Left ventricle myocardium superior (tissue), 1 donor: ENCODE measurements around the gene AK1. TPM values are rescaled to one million over a fixed set of nuclear protein-coding genes. Genes with fewer than 3 reads are reported as not detected.
"Not testable (repeated sequence)": the region's sequence is repeated elsewhere in the genome, so short reads cannot be mapped to it uniquely, and the experiment has no call there.

Source experiments
- ATAC-seq: fragments of 200-7000 bp; cut with Tn5 transposase; one replicate; pipeline ENCODE4 v1.9.1; 2020; ENCODE audit warnings: mild to moderate bottlenecking, moderate library complexity
- DNase-seq: peaks from one replicate; pipeline ENCODE4 v3.0.0-alpha.2; 2020
- intact Hi-C: fragments of 100-400 bp; cut with micrococcal nuclease; formaldehyde crosslinking; loops from one replicate; pipeline ENCODE4 v1.11.0; 2022
- total RNA-seq: library from RNA; stranded (reverse); fragmentation: NEBNext Ultra II Directional; extraction: Animal tissue kit (Norgen Biotek cat#: 25700); gene quantifications from one replicate; pipeline ENCODE4 v1.2.1, GENCODE V29; 2021
- donor health status: DM: no; HTN: yes; CAD: no; lungs with severe emphysema.

Gene AK1
- total RNA-seq, 1 donor from 2014 or later, result 853 TPM

DNA sequence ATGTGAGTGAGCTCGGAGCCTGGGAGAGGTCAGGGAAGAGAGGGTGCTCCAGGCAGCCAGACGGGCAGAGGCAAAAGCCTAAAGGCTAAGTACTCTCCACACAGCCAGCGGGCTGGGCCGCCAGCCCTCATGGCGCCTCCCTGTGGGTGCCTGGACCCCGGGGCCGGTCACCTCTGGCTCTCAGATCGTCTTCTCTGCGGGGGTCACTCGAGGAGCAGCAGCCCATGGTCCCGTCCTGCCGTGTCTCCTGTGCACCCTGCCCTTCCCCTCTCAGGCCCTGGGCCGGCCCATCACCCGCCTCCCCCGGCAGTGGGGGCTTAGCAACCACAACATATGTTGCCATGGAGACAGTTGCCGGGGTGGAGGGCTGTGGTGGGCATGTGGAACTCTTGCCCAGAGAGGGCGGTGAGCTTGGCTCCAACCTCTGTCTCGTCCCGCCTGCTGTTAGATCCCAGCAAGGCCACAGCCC is 4.2 kb downstream of the AK1 start:
- DNase-seq (no peak), ATAC-seq (no peak)
- intact Hi-C loops, result loop anchor here (10.0 kb wide), 1 partner anchor 88 kb away; the partner anchor contains the start of gene CDK9

DNA sequence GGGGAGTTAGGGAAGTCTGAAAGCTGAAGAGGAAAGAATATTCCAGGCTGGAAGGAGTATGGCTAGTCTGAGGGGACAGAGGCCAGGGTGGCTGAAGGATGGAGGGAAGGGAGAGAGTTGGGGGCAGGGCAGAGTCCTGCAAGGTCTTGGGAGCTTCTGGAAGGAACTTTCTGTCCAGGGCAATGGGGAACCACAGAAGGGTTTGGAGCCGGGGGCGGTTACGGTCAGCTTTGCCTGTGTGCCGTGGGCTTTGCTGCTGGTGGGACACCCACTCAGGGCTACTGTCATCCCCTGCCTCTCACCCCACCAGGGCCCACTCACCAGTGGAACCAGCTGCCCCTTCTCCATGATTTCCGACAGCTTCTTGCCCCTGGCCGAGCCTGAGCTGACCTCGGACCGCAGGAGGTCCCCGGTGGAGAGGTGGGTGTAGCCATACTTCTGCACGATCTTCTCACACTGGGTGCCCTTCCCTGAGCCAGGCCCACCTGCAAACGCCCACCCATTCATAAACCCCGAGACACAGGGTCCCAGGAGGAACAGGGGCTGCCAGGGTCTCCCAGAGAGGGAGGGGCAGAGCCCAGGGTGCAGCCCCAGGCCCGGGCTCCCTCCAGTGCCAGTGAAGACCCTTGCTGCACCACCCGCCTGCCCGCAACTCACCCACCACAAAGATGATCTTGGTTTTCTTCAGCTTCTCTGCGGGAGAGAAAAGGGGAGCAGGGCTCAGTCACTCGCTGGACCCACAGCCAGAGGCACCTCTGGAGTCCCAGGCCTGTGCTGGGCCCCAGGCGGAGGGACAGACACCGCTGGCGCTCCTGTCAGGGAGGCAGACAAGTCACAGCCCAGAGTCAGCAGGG is 4.9 kb downstream of the AK1 start:
- ATAC-seq (no peak), DNase-seq (no peak)

DNA sequence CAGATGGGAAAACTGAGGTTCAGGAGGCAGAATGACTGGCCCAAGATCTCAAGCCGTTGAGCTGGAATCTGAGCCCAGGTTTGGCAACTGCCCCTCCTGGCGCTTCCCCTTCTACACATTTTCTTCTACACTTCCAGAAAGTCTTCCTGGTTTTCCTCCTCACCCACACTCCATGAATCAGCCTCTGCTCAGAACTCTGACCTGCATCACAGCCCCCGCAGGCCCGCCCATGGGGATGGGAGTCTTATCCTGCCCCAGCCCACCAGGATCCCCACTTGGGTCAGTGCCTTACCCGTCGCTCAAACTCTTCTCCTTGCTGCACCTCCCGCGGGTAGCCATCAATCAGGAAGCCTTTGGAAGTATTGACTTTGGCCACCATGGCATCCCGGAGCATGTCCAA is 5.9 kb downstream of the AK1 start:
- DNase-seq (no peak), ATAC-seq (no peak)
- intact Hi-C loops, result loop anchor here (10.0 kb wide), 1 partner anchor 87 kb away; the partner anchor contains the start of gene CDK9

More for the DNA sequence above, 4.9 kb downstream of the AK1 start:
- intact Hi-C loops, result loop anchor here (10.0 kb wide), 1 partner anchor 88 kb away; the partner anchor contains the start of gene CDK9

DNA sequence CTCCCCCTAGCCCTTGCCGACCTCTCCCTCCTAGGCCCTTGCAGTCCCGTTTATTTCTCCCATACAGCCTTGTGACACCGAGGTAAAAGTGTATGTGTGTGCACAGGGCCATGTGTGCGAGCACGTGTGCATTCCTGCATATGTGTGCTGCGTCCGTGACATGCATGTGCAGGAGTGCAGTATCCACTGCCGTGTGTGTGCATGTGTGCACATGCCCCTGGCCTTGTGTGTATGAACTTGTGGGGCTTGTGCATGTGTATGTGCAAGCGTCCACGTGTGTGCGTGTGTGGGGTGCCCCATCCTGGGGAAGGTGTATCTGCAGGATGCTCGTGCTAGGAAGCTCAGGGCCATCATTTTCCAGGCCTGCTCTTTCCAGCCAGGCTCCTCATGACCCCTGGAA is 6.6 kb downstream of the AK1 start:
- DNase-seq (no peak), ATAC-seq (no peak)
- intact Hi-C loops, result loop anchor here (10.0 kb wide), 1 partner anchor 86 kb away; the partner anchor contains the start of gene CDK9

DNA sequence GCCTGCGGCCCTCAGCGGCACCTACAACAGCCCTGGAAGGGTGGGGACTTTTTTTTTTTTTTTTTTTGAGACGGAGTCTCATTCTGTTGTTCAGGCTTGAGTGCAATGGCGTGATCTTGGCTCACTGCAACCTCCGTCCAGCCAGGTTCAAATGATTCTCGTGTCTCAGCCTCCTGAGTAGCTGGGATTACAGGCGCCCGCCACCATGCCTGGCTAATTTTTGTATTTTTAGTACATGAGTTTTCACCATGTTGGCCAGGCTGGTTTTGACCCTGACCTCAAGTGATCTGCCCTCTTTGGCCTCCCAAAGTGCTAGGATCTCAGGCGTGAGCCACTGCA is 7.4 kb downstream of the AK1 start:
- intact Hi-C loops, result loop anchor here (10.0 kb wide), 1 partner anchor 85 kb away; the partner anchor contains the start of gene CDK9
- DNase-seq, ATAC-seq: not testable (repeated sequence)

DNA sequence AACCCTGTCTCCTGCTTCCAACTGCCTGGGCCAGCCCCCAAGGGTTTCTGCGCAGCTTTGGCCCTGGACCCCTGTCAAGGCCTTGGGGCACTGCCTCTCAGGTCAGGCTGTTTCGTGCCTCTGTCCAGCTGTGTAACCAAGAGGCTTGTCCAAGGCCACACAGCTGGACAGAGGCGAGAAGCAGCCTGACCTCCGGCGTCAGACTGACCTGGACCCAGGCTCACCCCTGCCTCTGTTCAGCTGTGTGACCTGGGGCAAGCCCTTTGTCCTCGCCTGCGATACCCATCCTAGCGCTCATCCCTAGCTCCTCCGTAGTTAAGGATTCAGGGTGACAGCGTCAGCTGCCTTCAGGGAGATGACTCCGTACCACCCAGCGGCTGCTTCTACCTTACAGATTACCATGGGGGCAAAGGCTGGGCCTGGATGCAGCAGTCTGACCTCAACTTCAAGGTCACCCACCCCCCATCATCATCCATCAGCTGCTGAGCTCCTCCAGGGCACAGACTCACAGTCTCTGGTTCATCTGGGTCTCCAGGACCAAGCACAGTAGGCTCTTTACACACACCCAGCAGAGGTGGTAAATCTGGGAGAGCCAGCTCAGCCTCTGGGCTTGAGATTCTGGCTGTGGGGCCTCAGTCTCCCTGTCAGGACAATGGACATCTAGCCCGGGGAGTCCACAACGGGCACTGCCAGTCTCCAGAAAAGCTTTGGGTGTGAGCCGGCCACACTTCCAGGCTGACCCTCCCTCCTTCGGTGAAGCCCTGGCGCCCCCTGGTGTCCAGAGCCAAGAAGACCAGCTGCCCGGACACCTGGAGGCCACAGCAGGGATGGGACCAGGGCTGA is 7.9 kb downstream of the AK1 start:
- intact Hi-C loops, result loop anchor here (10.0 kb wide), 1 partner anchor 85 kb away; the partner anchor contains the start of gene CDK9
- DNase-seq (peak; percentile 91), ATAC-seq (peak; percentile 67)

DNA sequence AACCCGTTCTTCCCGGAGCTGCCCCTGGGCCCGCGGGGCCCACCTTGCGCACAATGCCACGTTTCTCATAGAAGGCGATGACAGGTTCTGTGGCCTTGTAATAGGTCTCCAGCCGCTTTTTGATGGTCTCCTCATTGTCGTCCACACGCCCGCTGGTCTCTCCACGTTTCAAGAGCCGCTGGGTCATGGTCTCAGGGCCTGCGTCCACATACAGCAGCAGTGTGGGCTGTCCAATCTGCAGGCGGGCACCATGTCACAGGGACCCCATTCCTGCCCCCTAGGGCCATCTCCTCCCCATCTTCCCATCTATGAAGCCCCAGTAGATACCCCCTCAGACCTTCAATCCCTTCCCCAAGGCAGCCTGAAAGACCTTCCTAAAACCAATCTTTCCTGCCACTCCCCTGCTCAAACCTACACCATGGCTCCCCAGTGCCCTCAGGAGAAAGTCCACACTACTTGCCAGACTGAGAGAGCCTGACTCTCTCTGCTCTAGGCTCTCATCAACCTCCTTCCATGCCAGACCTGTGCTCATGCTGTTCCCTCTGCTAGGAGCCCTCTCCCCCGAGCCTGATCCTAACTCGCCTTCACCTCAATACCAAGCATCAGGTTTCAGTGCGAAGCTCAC is 9.1 kb downstream of the AK1 start:
- no peak for DNase-seq
- ATAC-seq, result no peak
- intact Hi-C loops, result no loop called here

DNA sequence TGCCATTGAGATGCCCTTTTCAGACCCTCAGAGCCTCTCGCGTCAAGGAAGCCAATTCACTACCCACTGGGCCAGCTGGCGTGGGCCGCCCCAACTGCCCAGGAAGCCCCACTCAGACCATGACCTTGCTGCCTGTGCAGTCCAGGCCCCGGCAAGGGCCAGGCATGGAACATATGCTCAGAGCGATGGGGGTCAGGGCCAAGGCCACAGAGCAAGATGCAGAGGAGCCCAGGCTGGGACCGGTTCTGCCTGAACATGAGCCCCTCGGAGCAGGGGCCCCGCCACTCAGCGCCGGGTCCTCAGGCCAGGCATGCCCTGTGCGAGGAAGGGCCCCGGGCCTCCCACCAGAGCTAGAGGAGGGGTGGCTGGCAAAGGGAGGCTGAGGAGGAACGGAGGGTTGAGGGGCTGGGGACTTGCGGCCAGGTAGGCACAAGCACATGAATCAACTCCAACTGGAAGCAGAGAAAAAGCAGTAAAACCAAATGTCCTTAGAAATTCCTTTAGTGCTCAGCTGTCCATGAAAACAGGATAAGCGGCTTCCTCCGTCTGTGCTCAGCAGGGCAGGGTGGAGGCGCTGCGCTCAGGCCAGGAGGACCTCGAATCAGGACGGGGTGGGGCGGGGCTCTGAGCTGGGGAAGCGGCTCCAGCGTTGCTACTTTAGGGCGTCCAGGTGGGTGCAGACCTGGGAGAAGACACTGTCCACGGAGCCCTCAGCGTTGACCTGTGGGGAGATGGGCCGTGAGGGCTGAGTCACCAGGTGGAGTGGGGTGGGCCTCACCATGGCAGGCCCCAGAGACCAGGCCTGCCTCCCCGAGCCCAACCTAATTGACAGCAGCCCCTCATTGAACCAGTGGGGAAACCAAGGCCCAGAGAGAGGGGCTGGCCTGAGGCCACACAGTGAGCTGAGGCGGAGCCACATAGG is 9.9 kb downstream of the AK1 start:
- intact Hi-C loops, result no loop called here
- ATAC-seq (peak; percentile 18), DNase-seq (peak; percentile 69)

DNA sequence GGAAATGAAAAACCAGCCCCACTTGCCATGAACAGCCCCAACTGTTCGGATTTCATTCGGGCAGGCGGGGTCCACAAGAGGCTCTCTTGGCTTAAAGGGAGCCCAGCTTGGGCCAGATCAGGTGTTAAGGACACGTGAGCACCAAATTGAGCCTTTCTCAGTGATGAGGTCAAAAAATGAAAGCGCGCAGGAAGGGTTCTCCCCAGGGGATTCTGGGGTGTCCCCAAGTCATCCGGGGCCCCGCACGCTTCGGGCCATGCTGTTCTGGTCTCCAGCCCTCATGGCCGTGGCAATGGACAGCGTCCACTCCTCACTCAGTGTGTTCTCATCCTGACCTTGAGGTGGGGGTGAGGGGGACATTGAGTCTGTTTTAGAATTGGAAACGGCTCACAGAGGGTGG is 10.9 kb downstream of the AK1 start:
- ATAC-seq (no peak), DNase-seq (no peak)
- intact Hi-C loops, result no loop called here

DNA sequence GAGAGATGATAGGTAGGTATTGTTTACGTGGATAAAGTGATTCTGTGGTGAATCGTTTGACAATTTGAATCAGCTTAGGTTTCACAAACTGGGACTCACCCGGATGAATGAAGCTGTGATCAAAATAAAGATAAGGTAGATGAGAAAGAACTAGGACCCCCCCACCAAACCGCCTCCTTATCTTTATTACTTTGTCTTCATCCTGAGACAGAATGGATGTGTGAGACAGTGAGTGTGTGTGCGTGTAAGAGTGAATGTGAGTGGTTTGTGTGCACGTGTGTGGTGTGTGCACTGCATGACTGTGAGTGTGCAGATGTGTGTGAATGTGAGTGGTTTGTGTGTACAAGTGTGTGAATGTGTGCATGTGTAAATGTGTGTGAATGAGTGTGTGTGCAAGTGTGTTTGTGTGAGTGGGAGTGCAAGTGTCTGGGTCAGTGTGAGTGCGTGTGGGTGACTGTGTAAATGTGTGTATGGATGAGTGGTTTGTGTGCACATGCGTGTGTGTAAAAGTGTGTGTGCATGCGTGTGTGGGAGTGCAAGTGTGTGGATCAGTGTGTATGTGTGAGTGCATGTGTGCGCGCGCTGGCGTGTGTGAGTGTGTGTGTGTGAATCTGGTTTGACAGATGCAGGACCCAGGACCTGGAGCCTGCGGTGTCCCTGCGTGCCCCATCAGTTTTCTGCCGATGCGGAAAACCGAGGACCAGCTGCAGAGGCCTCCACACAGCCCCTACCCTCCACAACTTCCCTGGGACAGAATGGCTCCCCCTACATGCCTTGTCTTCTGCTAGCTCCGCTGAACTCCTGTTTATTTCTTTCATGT is 11.6 kb downstream of the AK1 start:
- ATAC-seq (no peak), DNase-seq (no peak)
- intact Hi-C loops, result no loop called here

DNA sequence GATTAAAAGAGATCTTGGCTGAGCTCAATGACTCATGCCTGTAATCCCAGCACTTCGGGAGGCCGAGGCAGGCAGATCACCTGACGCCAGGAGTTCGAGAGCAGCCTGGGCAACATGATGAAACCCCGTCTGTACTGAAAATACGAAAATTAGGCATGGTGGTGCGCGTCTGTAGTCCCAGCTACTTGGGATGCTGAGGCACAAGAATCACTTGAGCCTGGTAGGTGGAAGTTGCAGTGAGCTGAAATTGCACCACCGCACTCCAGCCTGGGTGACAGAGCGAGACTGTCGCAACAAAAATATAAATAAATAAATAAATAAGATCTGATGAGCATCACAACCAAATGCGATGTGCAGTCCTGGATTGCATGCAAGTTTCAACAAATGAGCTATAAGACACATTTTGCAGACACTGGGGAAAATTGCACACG is 14.3 kb downstream of the AK1 start:
- intact Hi-C loops, result no loop called here
- ATAC-seq, result no peak
- no peak for DNase-seq

DNA sequence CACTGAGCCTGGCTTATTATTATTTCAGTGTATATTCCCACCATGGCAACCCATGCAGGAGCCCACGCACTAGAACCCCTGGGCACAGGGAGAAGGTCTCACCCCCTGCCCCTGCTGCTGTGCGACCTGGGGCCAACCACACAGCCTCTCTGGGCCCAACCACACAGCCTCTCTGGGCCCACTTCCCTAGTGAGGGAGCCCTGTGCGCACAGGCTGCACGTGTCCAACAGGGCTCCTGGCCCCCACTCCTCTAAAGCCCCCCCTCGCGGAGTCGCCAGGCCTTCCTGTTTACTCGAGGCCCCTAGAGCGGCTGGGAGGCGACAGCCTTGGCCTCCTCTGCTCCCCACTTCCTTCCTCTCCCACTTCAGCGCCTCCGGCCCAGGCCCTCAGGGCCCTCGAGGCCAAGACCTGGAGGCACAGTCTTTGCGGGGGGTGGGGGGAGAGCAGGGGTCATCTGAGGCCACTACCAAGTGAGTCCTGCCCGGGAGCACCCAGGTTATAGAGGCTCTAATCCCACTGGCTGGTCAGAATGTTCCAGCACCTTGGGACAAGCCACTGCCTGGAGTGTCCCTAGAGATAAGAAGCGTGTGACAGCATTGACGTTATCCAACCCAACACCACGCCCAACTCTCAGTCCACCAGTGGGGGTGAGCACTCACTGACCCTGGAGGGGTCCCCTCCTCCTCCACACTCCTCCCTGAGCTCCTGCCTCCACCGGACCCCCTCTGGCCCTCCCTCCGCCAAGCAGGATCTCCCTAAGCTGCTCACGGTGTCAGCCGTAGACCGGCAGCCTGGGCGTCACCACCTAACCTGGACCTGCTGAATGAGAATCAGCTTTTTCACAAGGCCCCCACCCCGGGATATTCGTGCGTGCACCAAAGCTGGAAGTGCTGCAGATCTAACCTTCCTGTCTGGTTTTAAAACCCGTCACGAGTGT is 15.1 kb downstream of the AK1 start:
- intact Hi-C loops, result no loop called here
- ATAC-seq (peak; percentile 80), DNase-seq (peak; percentile 90)

DNA sequence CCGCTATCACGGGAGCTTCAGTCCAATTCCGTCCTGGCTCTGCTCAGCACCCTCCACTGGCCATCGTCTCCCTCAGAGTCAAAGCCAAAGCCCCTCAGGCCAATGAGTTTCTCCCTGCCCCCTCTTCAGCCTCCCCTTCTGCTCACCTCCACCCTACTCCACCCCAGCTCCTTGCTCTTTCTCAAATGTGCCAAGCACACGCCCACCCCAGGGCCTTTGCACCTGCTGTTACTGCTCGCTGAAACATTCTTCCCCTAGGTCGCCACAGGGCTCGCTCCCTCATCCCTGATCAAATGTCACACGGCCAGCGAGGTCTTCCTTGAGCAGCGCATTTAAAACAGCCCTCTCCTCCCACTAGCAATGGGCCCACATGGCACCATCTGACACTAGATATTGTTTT is 16.7 kb downstream of the AK1 start:
- DNase-seq (no peak), ATAC-seq (no peak)
- intact Hi-C loops, result no loop called here

DNA sequence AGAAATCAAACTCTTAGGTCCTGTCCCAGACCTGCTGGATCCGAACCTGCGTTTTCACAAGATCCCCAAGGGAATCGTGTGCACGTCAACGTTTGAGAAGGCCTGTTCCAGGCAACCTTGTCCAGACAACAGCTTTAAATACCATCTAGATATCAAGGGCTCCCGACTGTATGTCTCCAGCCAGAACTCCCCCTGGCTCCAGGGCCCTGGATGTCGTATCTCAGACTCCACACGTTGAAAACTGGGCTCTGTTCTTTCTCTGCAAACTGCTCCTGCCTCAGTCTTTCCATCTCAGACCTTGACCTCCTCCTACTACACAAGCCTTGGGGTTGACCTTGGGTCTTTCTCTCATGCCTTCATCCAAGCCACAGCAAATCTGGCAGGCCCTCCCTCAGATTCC is 17.2 kb downstream of the AK1 start:
- ATAC-seq (peak; percentile 45), DNase-seq (peak; percentile 66)
- intact Hi-C loops, result no loop called here

DNA sequence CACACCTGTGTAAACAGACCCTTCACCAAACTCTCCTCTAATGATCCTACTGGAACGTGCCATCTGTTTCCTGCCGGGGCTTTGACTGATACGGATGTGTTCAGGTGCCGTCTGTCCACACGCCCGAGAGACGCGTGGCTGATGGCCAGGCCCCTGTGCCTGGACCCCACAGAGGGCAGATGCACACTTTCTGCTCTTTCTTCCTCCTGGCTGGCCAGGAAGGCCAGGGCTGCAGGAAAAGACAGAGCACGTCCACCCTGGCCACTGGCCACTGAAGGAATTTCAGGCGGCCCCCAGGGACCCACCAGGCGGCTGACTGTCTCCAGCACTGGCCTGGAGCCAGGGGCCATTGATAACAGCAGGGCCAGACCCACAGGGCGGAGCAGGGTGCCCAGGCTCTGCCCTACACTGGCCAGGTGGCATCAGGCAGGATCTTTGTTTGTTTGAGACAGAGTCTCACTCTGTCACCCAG is 19.4 kb downstream of the AK1 start:
- intact Hi-C loops, result no loop called here
- ATAC-seq, result peak; percentile 13
- peak; percentile 87 for DNase-seq

DNA sequence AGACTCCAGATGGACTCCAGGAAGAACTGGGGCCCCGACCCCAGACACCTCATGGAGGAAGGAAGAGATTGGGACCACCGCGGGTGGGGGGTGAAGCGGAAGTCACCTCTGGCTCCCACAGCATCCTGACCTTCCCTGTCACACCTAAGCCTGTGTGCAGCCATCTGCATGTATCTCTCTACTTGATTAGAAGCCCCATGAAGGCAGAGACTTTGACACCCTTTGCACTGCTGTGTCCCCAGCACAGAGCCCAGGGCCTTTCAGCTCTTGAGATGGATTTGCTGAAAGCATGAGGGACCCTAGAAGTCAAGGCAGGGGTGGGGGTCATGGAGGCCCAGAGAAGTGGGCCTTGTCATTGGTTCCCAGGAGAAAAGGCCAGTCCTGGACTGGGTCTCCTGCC is 20.2 kb downstream of the AK1 start:
- ATAC-seq (no peak), DNase-seq (no peak)
- intact Hi-C loops, result no loop called here
